Upper lobe of right lung (tissue), 1 donor: ENCODE data around the gene CD19. TPM values are rescaled to one million over a fixed set of nuclear protein-coding genes. Genes with fewer than 3 reads are reported as not detected.

Experiments used
- ATAC-seq: fragments of 200-7000 bp; cut with Tn5 transposase; one replicate; pipeline ENCODE4 v1.9.1; 2020; ENCODE audit warnings: mild to moderate bottlenecking, moderate library complexity
- DNase-seq: peaks from one replicate; pipeline ENCODE4 v3.0.0-alpha.2; 2020
- H3K27ac ChIP-seq: fragments of 200-600 bp; one replicate; pipeline ENCODE4 v1.8.0; 2022
- H3K27me3 ChIP-seq: fragments of 200-600 bp; one replicate; pipeline ENCODE4 v1.8.0; 2022; ENCODE audit warnings: mild to moderate bottlenecking
- H3K36me3 ChIP-seq: fragments of 200-600 bp; one replicate; pipeline ENCODE4 v1.8.0; 2022
- H3K4me1 ChIP-seq: fragments of 200-600 bp; one replicate; pipeline ENCODE4 v1.8.0; 2022
- H3K4me3 ChIP-seq: fragments of 200-600 bp; one replicate; pipeline ENCODE4 v1.8.0; 2022; ENCODE audit warnings: mild to moderate bottlenecking
- H3K9me3 ChIP-seq: fragments of 200-600 bp; one replicate; pipeline ENCODE4 v1.8.0; 2022
- intact Hi-C: fragments of 100-400 bp; cut with DNase I; formaldehyde crosslinking; loops from one replicate; pipeline ENCODE4 v1.11.0; 2022
- total RNA-seq: library from RNA; stranded (reverse); fragmentation: NEBNext Ultra II Directional; extraction: Animal tissue kit (Norgen Biotek cat#: 25700); gene quantifications from one replicate; pipeline ENCODE4 v1.2.1, GENCODE V29; 2021
- TF ChIP-seq, protein P1 (sequence below): fragments of 200-600 bp; IDR thresholded peaks from one replicate; pipeline ENCODE4 v1.8.0; 2022; ENCODE audit warnings: antibody characterized with exemption
- donor health status: DM: no; HTN: yes; CAD: no; lungs with severe emphysema.

Gene CD19
- total RNA-seq, 1 donor from 2014 or later: not detected

DNA sequence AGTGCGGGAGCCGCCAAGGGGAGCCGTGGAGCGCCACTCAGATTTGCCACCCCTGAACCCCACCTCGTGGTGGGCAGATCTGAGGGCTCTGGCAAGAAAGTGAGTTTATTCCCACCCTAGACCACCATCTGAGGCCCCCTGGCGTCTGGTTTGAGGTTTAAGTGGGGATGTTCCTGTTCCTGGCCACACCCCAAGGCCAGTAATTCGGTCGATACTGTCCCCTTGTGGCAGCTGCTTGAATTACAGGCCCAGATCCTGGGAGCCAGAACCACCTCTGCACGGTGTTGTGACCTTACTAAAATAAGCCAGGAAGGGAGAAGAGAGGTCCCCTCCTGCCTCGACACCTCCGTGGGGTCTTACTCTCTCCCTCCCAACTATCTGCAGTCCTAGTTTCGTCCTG, 49.7 kb downstream of the CD19 start:
- no peaks in the 10 kb centered on the region for H3K4me1 ChIP-seq
- ATAC-seq (peak; percentile 15), DNase-seq (no peak)
- H3K27ac ChIP-seq: no peak overlapping the region
- no peaks in the 10 kb centered on the region for H3K27me3 ChIP-seq
- intact Hi-C loops: no loop called here
- H3K36me3 ChIP-seq: peaks cover 59% of the 10 kb centered on the region
- TF ChIP-seq, protein P1, sequence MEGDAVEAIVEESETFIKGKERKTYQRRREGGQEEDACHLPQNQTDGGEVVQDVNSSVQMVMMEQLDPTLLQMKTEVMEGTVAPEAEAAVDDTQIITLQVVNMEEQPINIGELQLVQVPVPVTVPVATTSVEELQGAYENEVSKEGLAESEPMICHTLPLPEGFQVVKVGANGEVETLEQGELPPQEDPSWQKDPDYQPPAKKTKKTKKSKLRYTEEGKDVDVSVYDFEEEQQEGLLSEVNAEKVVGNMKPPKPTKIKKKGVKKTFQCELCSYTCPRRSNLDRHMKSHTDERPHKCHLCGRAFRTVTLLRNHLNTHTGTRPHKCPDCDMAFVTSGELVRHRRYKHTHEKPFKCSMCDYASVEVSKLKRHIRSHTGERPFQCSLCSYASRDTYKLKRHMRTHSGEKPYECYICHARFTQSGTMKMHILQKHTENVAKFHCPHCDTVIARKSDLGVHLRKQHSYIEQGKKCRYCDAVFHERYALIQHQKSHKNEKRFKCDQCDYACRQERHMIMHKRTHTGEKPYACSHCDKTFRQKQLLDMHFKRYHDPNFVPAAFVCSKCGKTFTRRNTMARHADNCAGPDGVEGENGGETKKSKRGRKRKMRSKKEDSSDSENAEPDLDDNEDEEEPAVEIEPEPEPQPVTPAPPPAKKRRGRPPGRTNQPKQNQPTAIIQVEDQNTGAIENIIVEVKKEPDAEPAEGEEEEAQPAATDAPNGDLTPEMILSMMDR: peak; percentile 52
- no peak overlapping the region for H3K4me3 ChIP-seq
- no peaks in the 10 kb centered on the region for H3K9me3 ChIP-seq

- Histone ChIP-seq H3K27ac (no peak overlapping the region), H3K9me3 (no peaks in the 10 kb centered on the region), H3K4me3 (no peak overlapping the region), H3K36me3 (peaks cover 68% of the 10 kb centered on the region), H3K27me3 (no peaks in the 10 kb centered on the region), H3K4me1 (no peaks in the 10 kb centered on the region)
- DNase-seq (no peak), ATAC-seq (no peak)
- TF ChIP-seq, protein P1: no peak
- intact Hi-C loops: no loop called here
Measured at GRCh38 chr16:28982418-28982817, 50.6 kb downstream of the CD19 start.

DNA sequence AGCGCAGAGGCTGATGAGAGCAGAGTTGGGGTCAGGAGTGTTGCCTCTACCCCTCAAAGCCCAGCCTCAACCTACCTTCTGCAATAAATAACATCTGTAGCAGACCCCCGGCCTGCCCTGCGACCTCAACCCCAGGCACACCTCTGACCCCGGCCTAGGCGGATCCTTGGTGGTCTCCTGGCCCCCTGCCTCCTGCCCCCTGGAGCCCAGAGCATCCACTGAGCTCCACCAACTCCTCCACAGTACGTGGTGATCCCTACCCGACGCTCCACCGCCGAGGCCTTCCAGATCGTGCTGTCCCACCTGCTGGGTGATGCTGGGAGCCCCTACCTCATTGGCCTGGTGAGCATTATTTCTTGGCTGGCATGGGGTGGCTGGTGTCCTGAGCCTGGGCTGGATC, 51.2 kb downstream of the CD19 start:
- no peaks in the 10 kb centered on the region for H3K27me3 ChIP-seq
- intact Hi-C loops: no loop called here
- H3K36me3 ChIP-seq: peaks cover 72% of the 10 kb centered on the region
- TF ChIP-seq, protein P1: no peak
- H3K4me1 ChIP-seq: no peaks in the 10 kb centered on the region
- DNase-seq (no peak), ATAC-seq (no peak)
- no peak overlapping the region for H3K27ac ChIP-seq
- no peak overlapping the region for H3K4me3 ChIP-seq
- no peaks in the 10 kb centered on the region for H3K9me3 ChIP-seq

GRCh38 chr16:28983644-28984043, 51.9 kb downstream of the CD19 start:
- Histone ChIP-seq H3K27me3 (no peaks in the 10 kb centered on the region), H3K27ac (no peak overlapping the region), H3K36me3 (peaks cover 73% of the 10 kb centered on the region), H3K4me3 (no peak overlapping the region), H3K4me1 (no peaks in the 10 kb centered on the region), H3K9me3 (no peaks in the 10 kb centered on the region)
- ATAC-seq: no peak
- no peak for DNase-seq
- intact Hi-C loops: no loop called here
- TF ChIP-seq, protein P1: no peak

DNA sequence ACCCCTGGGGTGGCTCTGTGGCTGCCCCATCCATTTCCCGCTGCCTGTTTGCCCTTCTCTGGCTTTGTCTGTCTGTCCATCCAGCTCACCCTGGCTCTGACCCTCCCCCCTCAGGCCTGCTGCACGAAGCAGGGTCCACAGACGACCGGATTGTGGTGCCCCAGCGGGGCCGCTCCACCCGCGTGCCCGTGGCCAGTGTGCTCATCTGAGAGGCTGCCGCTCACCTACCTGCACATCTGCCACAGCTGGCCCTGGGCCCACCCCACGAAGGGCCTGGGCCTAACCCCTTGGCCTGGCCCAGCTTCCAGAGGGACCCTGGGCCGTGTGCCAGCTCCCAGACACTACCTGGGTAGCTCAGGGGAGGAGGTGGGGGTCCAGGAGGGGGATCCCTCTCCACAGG, 52.3 kb downstream of the CD19 start:
- peaks cover 73% of the 10 kb centered on the region for H3K36me3 ChIP-seq
- DNase-seq: no peak
- ATAC-seq: no peak
- H3K27ac ChIP-seq: peak overlapping the region; percentile 72
- H3K9me3 ChIP-seq: no peaks in the 10 kb centered on the region
- intact Hi-C loops: no loop called here
- H3K4me1 ChIP-seq: no peaks in the 10 kb centered on the region
- no peaks in the 10 kb centered on the region for H3K27me3 ChIP-seq
- peak overlapping the region; percentile 40 for H3K4me3 ChIP-seq
- TF ChIP-seq, protein P1: no peak

DNA sequence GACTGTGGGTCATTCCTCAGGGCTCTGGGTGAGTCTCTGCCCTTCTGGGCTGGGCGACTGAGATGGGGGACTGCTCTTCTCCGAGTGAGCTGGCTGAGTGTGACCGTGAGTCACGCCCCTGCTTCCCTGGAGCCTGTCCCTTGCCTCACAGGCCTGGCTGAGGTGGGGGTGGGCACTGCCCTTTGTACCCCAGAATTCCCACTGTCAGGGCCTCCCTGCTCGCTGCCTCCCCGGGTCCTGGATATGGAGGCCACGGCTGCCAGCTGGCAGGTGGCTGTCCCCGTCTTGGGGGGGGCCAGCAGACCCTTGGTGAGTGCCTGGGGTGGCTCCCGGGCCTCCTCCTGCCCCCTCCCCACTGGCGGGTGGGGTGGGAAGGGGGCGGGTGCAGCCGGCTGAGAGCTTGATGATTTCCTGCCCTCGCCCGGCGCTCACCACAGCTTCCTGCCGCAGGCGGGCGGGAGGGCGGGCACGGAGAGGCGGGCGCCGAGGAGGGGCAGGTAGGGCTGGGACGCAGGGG, 52.9 kb downstream of the CD19 start, which contains the start of gene LAT:
TSS of gene LAT (plus strand) at position 434 of the 517 bp plus-strand sequence. CDS start 366 bp downstream, outside the sequence.
- peak within 1 kb of the TSS; percentile 72 for H3K27ac ChIP-seq
- H3K36me3 ChIP-seq: peaks cover 73% of the 10 kb centered on the region
- ATAC-seq: peak; percentile 50
- H3K4me3 ChIP-seq: peak within 1 kb of the TSS; percentile 40
- intact Hi-C loops: no loop called here
- no peaks in the 10 kb centered on the region for H3K27me3 ChIP-seq
- TF ChIP-seq, protein P1: no peak
- DNase-seq: peak; percentile 71
- H3K9me3 ChIP-seq: no peaks in the 10 kb centered on the region
- H3K4me1 ChIP-seq: no peaks in the 10 kb centered on the region
